IMR-90 (cell line): ENCODE results near the gene TBXAS1. TPM values are rescaled to one million over a fixed set of nuclear protein-coding genes. Genes with fewer than 3 reads are reported as not detected.

Experiments
- ATAC-seq: fragments of 200-7000 bp; cut with Tn5 transposase; 2 replicates; pipeline ENCODE4 v1.9.1; 2020; ENCODE audit warnings: low read depth, mild to moderate bottlenecking, moderate library complexity
- BruUV-seq: library from RNA; stranded (reverse); fragments of 400-500 nt; replicated peaks from 2 replicates; lab custom pipeline; 2021; lab: Mats Ljungman, UMichigan
- CTCF ChIA-PET: fragments of 300-600 bp; formaldehyde crosslinking; extraction: SDS; loops from one replicate; lab custom pipeline; 2021; ENCODE audit warnings: antibody characterized with exemption; lab: Yijun Ruan, JAX
- POLR2A ChIA-PET: fragments of 300-600 bp; sonication (Branson Sonifier 250); formaldehyde crosslinking; loops from one replicate; lab custom pipeline; 2022; ENCODE audit warnings: antibody characterized with exemption; ENCODE audit not compliant: unreplicated experiment; lab: Charles Lee
- DNase-seq: peaks from one replicate; pipeline ENCODE4 v3.0.0; 2013
- H2AFZ ChIP-seq: replicated peaks from 2 replicates; pipeline ENCODE3; 2013; ENCODE audit warnings: low read length, mild to moderate bottlenecking; ENCODE audit not compliant: poor library complexity
- H2AK5ac ChIP-seq: 2 replicates; pipeline ENCODE4 v1.6.1; 2013; ENCODE audit warnings: low read depth, low read length, inconsistent platforms
- H2AK9ac ChIP-seq: replicated peaks from 2 replicates; pipeline ENCODE3; 2013; ENCODE audit warnings: mild to moderate bottlenecking, low read depth, low read length, moderate library complexity; ENCODE audit not compliant: poor library complexity
- H2BK120ac ChIP-seq: 2 replicates; pipeline ENCODE4 v1.6.1; 2013; ENCODE audit warnings: low read depth, low read length, inconsistent platforms
- H2BK15ac ChIP-seq: 3 replicates; pipeline ENCODE4 v1.6.1; 2013; ENCODE audit warnings: low read depth, low read length, inconsistent platforms
- H2BK20ac ChIP-seq: 2 replicates; pipeline ENCODE4 v1.6.1; 2013; ENCODE audit warnings: low read depth, mild to moderate bottlenecking, inconsistent platforms, low read length, moderate library complexity
- H2BK5ac ChIP-seq: 2 replicates; pipeline ENCODE4 v1.6.1; 2013; ENCODE audit warnings: mild to moderate bottlenecking, low read depth, low read length, inconsistent platforms; ENCODE audit not compliant: poor library complexity, severe bottlenecking
- H3K14ac ChIP-seq: replicated peaks from 2 replicates; pipeline ENCODE4 v1.6.1; 2013; ENCODE audit warnings: low read depth, low read length, inconsistent platforms
- H3K18ac ChIP-seq: 2 replicates; pipeline ENCODE4 v1.6.1; 2013; ENCODE audit warnings: low read depth, low read length, control low read depth
- H3K23ac ChIP-seq: 2 replicates; pipeline ENCODE4 v1.6.1; 2013; ENCODE audit warnings: low read depth, low read length, inconsistent platforms
- H3K27ac ChIP-seq: 2 replicates; pipeline ENCODE4 v1.5.1; 2013; ENCODE audit warnings: mild to moderate bottlenecking, control low read depth, low read length; ENCODE audit not compliant: insufficient read depth
- H3K27me3 ChIP-seq: 2 replicates; pipeline ENCODE4 v1.6.1; 2013; ENCODE audit warnings: low read length; ENCODE audit not compliant: control insufficient read depth, insufficient read depth
- H3K36me3 ChIP-seq: 2 replicates; pipeline ENCODE4 v1.6.1; 2013; ENCODE audit warnings: low read length, mixed read lengths; ENCODE audit not compliant: control insufficient read depth, insufficient read depth
- H3K4ac ChIP-seq: 2 replicates; pipeline ENCODE4 v1.6.1; 2013; ENCODE audit warnings: low read depth, low read length, inconsistent platforms
- H3K4me1 ChIP-seq: 2 replicates; pipeline ENCODE4 v1.6.1; 2013; ENCODE audit warnings: low read length, mixed read lengths; ENCODE audit not compliant: control insufficient read depth, insufficient read depth
- H3K4me2 ChIP-seq: 2 replicates; pipeline ENCODE4 v1.6.1; 2013; ENCODE audit warnings: low read depth, mild to moderate bottlenecking, control low read depth, low read length, moderate library complexity
- H3K4me3 ChIP-seq: 2 replicates; pipeline ENCODE4 v1.5.1; 2013; ENCODE audit warnings: low read depth, mild to moderate bottlenecking, control low read depth, low read length, moderate library complexity; ENCODE audit not compliant: insufficient read depth
- H3K56ac ChIP-seq: 2 replicates; pipeline ENCODE4 v1.6.1; 2013; ENCODE audit warnings: low read length, inconsistent platforms; ENCODE audit not compliant: insufficient read depth; ENCODE audit errors: extremely low read depth
- H3K79me1 ChIP-seq, 2 experiments: 2 replicates each; pipeline ENCODE4 v1.6.1; 2013; ENCODE audit warnings: low read length in 2 of 2, inconsistent platforms in 1 of 2, low read depth in 1 of 2
- H3K9ac ChIP-seq: 2 replicates; pipeline ENCODE4 v1.6.1; 2013; ENCODE audit warnings: low read depth, low read length, control low read depth
- H3K9me1 ChIP-seq: 2 replicates; pipeline ENCODE4 v1.6.1; 2013; ENCODE audit warnings: low read length, inconsistent platforms; ENCODE audit not compliant: insufficient read depth
- H3K9me3 ChIP-seq: 2 replicates; pipeline ENCODE4 v1.6.1; 2013; ENCODE audit warnings: low read length; ENCODE audit not compliant: control insufficient read depth, insufficient read depth
- H4K20me1 ChIP-seq: 2 replicates; pipeline ENCODE4 v1.6.1; 2013; ENCODE audit warnings: low read length, inconsistent platforms; ENCODE audit not compliant: insufficient read depth
- H4K5ac ChIP-seq: 2 replicates; pipeline ENCODE4 v1.6.1; 2013; ENCODE audit warnings: mild to moderate bottlenecking, low read depth, low read length, control low read depth
- H4K8ac ChIP-seq, 2 experiments: 2 replicates each; pipeline ENCODE4 v1.6.1; 2013; ENCODE audit warnings: low read depth in 2 of 2, low read length in 2 of 2, control low read depth in 1 of 2, inconsistent platforms in 1 of 2
- H4K91ac ChIP-seq: 2 replicates; pipeline ENCODE4 v1.6.1; 2013; ENCODE audit warnings: low read depth, low read length, inconsistent platforms; ENCODE audit not compliant: insufficient read depth
- BHLHE40 ChIP-seq: fragments of 150-350 bp; IDR thresholded peaks from 2 replicates; pipeline ENCODE4 v1.6.1; 2016; ENCODE audit warnings: mild to moderate bottlenecking, low read depth, low read length
- CEBPB ChIP-seq: IDR thresholded peaks from 2 replicates; pipeline ENCODE4 v1.6.1; 2012; ENCODE audit warnings: low read depth, low read length, improper control_type of control experiment
- CHD1 ChIP-seq: IDR thresholded peaks from 2 replicates; pipeline ENCODE4 v1.6.1; 2012; ENCODE audit warnings: low read depth, low read length, improper control_type of control experiment
- CTCF ChIP-seq: conservative IDR thresholded peaks from 2 replicates; pipeline ENCODE4 v1.5.1; 2012; ENCODE audit warnings: mild to moderate bottlenecking, low read depth, low read length, improper control_type of control experiment
- FOS ChIP-seq: fragments of 150-350 bp; IDR thresholded peaks from 2 replicates; pipeline ENCODE4 v1.6.1; 2016; ENCODE audit warnings: low read depth, low read length
- MAFK ChIP-seq: IDR thresholded peaks from 2 replicates; pipeline ENCODE4 v1.6.1; 2012; ENCODE audit warnings: low read depth, low read length, improper control_type of control experiment
- MAZ ChIP-seq: IDR thresholded peaks from 2 replicates; pipeline ENCODE4 v1.6.1; 2012; ENCODE audit warnings: low read depth, mild to moderate bottlenecking, low read length, improper control_type of control experiment, moderate library complexity, borderline replicate concordance
- MXI1 ChIP-seq: IDR thresholded peaks from 2 replicates; pipeline ENCODE4 v1.6.1; 2012; ENCODE audit warnings: low read depth, mild to moderate bottlenecking, low read length, moderate library complexity, borderline replicate concordance
- NFE2L2 ChIP-seq: fragments of 150-350 bp; IDR thresholded peaks from 2 replicates; pipeline ENCODE4 v1.6.1; 2016; ENCODE audit warnings: low read depth, mild to moderate bottlenecking, low read length
- POLR2A ChIP-seq: IDR thresholded peaks from 2 replicates; pipeline ENCODE4 v1.6.1; 2012; ENCODE audit warnings: mild to moderate bottlenecking, low read depth, low read length
- RAD21 ChIP-seq: IDR thresholded peaks from 2 replicates; pipeline ENCODE4 v1.6.1; 2012; ENCODE audit warnings: low read length, improper control_type of control experiment
- RCOR1 ChIP-seq: IDR thresholded peaks from 2 replicates; pipeline ENCODE4 v1.6.1; 2012; ENCODE audit warnings: mild to moderate bottlenecking, low read length, improper control_type of control experiment; ENCODE audit not compliant: insufficient replicate concordance
- RFX5 ChIP-seq: IDR thresholded peaks from 2 replicates; pipeline ENCODE4 v1.8.0; 2012; ENCODE audit warnings: low read depth, mild to moderate bottlenecking, low read length, moderate library complexity
- SMC3 ChIP-seq: fragments of 150-350 bp; IDR thresholded peaks from 2 replicates; pipeline ENCODE4 v1.6.1; 2016; ENCODE audit warnings: low read depth, mild to moderate bottlenecking, antibody characterized with exemption, low read length, moderate library complexity
- WGBS, 2 experiments: methylation state at CpG; one replicate each; pipeline versions ENCODE4 v1.1.5 to v1.1.7; 2013; ENCODE audit warnings: missing lambda C conversion rate in 2 of 2; ENCODE audit not compliant: insufficient read length in 1 of 2; ENCODE audit errors: extremely low coverage in 2 of 2; 5-methylcytosine and 5-hydroxymethylcytosine counted together
- dilution Hi-C: fragments of 300-500 bp; cut with HindIII; formaldehyde crosslinking; loops from one replicate; pipeline ENCODE4 v1.14.3; 2018; ENCODE audit warnings: low sequenced_read_pairs; ENCODE audit not compliant: unreplicated experiment
- in situ Hi-C: fragments of 300-500 bp; cut with MboI; formaldehyde crosslinking; loops from 3 replicates; pipeline ENCODE4 v1.14.3; 2019; ENCODE audit warnings: low sequenced_read_pairs, inconsistent platforms, mixed read lengths
- intact Hi-C: fragments of 100-400 bp; cut with micrococcal nuclease; formaldehyde crosslinking; loops from 2 replicates; pipeline ENCODE4 v1.10.0; 2022
- polyA plus RNA-seq, 3 experiments: library from polyadenylated mRNA; depleted of rRNA; stranded (reverse); fragments of >200 nt; gene quantifications; 2 replicates each; pipeline ENCODE4 v1.2.3, GENCODE V29; 2012; ENCODE audit warnings: low replicate concordance in 1 of 3
- total RNA-seq: library from RNA; depleted of rRNA; stranded (reverse); fragments of >200 nt; gene quantifications from 2 replicates; pipeline ENCODE4 v1.2.3, GENCODE V29; 2012
- TF ChIP-seq, protein P1 (sequence below): fragments of 150-350 bp; IDR thresholded peaks from 2 replicates; pipeline ENCODE4 v1.6.1; 2017; ENCODE audit warnings: mild to moderate bottlenecking, antibody characterized with exemption, low read length, low read depth
- TF ChIP-seq, protein P2 (sequence below): fragments of 150-350 bp; IDR thresholded peaks from 2 replicates; pipeline ENCODE4 v1.6.1; 2016; ENCODE audit warnings: low read depth, mild to moderate bottlenecking, low read length, moderate library complexity, borderline replicate concordance

Gene TBXAS1
- total and polyA plus RNA-seq, 2 of the 4 experiments (the other 2 are of a cell fraction): 5.9 to 10.8 TPM

DNA sequence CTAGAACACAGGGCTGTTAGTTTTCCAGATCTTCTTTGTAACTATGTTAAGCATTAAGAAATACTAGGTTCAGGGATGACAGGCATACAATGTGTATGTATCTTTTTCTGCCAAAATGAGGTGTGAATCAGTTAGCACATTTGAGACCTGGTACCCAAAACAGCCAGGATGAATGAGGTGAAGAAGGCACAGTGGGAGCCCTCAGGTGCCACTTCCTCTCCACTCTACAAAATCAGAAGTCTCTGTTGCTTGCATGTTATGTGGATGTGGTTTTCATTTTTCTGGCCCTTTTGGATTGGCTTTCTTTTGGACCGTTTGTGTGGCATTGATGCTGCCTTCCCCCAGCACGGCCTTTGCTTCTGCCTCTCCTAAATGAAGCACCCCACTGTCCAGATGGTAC, 15.4 kb upstream of the TBXAS1 start:
- H3K18ac ChIP-seq: no peak overlapping the region
- H3K36me3 ChIP-seq: no peaks in the 10 kb centered on the region
- in situ Hi-C loops (no loop called here), intact Hi-C loops (no loop called here), dilution Hi-C loops (no loop called here)
- no peak overlapping the region for H2AK5ac ChIP-seq
- H3K56ac ChIP-seq: no peak overlapping the region
- no peaks in the 10 kb centered on the region; the same call in 1 of the 2 replicates for H3K27me3 ChIP-seq
- no peaks in the 10 kb centered on the region for H4K20me1 ChIP-seq
- POLR2A ChIA-PET: no interaction called here
- no peak overlapping the region for H3K9ac ChIP-seq
- H3K4ac ChIP-seq: no peak overlapping the region
- no peak overlapping the region for H2BK15ac ChIP-seq
- CTCF ChIA-PET: no interaction called here
- WGBS, 2 experiments: no CpG with 5 or more reads among the region's 2 CpGs
- H2AK9ac ChIP-seq: no peak overlapping the region
- no peak overlapping the region for H2BK20ac ChIP-seq
- H2BK120ac ChIP-seq: no peak overlapping the region
- no TSS peak for BruUV-seq
- H3K9me1 ChIP-seq: 0 out of 2 replicates have a peak, but pooled peaks cover 3% of the 10 kb centered on the region
- H3K23ac ChIP-seq: no peak overlapping the region
- H4K8ac ChIP-seq: no peak overlapping the region
- H2AFZ ChIP-seq: no peak overlapping the region
- H3K14ac ChIP-seq: no peak overlapping the region
- DNase-seq (no peak), ATAC-seq (no peak)
- no peak overlapping the region for H4K91ac ChIP-seq
- peaks cover 9% of the 10 kb centered on the region for H3K4me1 ChIP-seq
- TF ChIP-seq MAZ (no peak), MAFK (no peak), RFX5 (no peak), MXI1 (no peak), RCOR1 (no peak), BHLHE40 (no peak), SMC3 (no peak), RAD21 (no peak), CHD1 (no peak), NFE2L2 (no peak), POLR2A (no peak), FOS (no peak), CEBPB (no peak), CTCF (no peak)
- TF ChIP-seq, protein P1, sequence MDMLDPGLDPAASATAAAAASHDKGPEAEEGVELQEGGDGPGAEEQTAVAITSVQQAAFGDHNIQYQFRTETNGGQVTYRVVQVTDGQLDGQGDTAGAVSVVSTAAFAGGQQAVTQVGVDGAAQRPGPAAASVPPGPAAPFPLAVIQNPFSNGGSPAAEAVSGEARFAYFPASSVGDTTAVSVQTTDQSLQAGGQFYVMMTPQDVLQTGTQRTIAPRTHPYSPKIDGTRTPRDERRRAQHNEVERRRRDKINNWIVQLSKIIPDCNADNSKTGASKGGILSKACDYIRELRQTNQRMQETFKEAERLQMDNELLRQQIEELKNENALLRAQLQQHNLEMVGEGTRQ: no peak
- TF ChIP-seq, protein P2, sequence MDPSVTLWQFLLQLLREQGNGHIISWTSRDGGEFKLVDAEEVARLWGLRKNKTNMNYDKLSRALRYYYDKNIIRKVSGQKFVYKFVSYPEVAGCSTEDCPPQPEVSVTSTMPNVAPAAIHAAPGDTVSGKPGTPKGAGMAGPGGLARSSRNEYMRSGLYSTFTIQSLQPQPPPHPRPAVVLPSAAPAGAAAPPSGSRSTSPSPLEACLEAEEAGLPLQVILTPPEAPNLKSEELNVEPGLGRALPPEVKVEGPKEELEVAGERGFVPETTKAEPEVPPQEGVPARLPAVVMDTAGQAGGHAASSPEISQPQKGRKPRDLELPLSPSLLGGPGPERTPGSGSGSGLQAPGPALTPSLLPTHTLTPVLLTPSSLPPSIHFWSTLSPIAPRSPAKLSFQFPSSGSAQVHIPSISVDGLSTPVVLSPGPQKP: no peak
- no peak overlapping the region for H3K4me2 ChIP-seq
- H3K79me1 ChIP-seq: no peaks in the 10 kb centered on the region
- H2BK5ac ChIP-seq: no peak overlapping the region
- peaks cover 10% of the 10 kb centered on the region for H3K9me3 ChIP-seq
- H3K4me3 ChIP-seq: no peak overlapping the region
- H4K5ac ChIP-seq: no peak overlapping the region
- no peak overlapping the region for H3K27ac ChIP-seq
